Breast epithelium (tissue), 3 donors: ENCODE data around the gene NRCAM.

Experiments
- POLR2A ChIP-seq: fragments of 450-650 bp; IDR thresholded peaks from one replicate; pipeline ENCODE4 v1.6.1; 2016; ENCODE audit warnings: antibody characterized with exemption, mild to moderate bottlenecking, moderate library complexity
- POLR2AphosphoS5 ChIP-seq, 3 donors: sonication (generic); formaldehyde crosslinking; IDR thresholded peaks; one replicate each; pipeline ENCODE4 v1.6.1; 2017; ENCODE audit warnings: antibody characterized with exemption in 3 of 3
- TF ChIP-seq, protein P1 (sequence below), 3 donors: fragments of 450-650 bp; IDR thresholded peaks; one replicate each; pipeline ENCODE4 v1.5.1; 2016 to 2017; ENCODE audit warnings: antibody characterized with exemption in 3 of 3, mild to moderate bottlenecking in 3 of 3, moderate library complexity in 3 of 3

DNA sequence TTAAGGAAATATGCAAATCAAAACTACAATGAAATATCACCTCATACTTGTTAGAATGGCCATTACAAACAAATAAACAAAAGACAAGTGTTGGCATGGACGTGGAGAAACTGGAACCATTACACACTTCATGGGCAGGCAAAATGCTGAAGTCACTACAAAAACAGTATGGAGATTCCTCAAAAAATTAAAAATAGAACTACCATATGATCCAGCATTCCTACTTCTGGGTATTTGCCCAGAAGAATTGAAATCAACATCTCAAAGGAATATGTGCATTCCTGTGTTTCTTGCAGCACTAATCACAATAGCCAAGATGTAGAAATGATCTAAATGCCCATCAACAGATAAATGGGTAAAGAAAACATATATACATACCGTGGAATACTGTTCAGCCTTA, 83.6 kb downstream of the NRCAM start:
- TF ChIP-seq POLR2A, result no peak
- TF ChIP-seq, protein P1, sequence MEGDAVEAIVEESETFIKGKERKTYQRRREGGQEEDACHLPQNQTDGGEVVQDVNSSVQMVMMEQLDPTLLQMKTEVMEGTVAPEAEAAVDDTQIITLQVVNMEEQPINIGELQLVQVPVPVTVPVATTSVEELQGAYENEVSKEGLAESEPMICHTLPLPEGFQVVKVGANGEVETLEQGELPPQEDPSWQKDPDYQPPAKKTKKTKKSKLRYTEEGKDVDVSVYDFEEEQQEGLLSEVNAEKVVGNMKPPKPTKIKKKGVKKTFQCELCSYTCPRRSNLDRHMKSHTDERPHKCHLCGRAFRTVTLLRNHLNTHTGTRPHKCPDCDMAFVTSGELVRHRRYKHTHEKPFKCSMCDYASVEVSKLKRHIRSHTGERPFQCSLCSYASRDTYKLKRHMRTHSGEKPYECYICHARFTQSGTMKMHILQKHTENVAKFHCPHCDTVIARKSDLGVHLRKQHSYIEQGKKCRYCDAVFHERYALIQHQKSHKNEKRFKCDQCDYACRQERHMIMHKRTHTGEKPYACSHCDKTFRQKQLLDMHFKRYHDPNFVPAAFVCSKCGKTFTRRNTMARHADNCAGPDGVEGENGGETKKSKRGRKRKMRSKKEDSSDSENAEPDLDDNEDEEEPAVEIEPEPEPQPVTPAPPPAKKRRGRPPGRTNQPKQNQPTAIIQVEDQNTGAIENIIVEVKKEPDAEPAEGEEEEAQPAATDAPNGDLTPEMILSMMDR (IDR thresholded peaks at IDR 0.05), result no peak
- TF ChIP-seq POLR2AphosphoS5 (IDR thresholded peaks at IDR 0.05), result no peak
